ENCODE data around the gene KRTAP16-1. TPM values are rescaled to one million over a fixed set of nuclear protein-coding genes. Genes with fewer than 3 reads are reported as not detected.

The KRTAP16-1 gene
- total and polyA plus RNA-seq, 2 of the 13 experiments (the other 11 are each of a cell fraction or from before 2014, with no cell fraction given) = not detected

- Histone ChIP-seq H3K27me3 (ENCODE audit: control insufficient read depth in 1 of 2, insufficient read depth in 2 of 2, low read length in 2 of 2) (peaks cover 0 to 13% of the 10 kb centered on the region in 2 experiments; a peak in 2 of 5 replicates), H2AFZ (ENCODE audit: low read length) (no peak overlapping the region), H3K36me3 (replicated peaks in 1 of 2; ENCODE audit: control insufficient read depth in 1 of 2, insufficient read depth in 2 of 2, low read length in 2 of 2) (no peaks in the 10 kb centered on the region), H3K4me2 (ENCODE audit: low read depth, low read length) (no peak overlapping the region), H4K20me1 (ENCODE audit: insufficient read depth, low read length) (no peaks in the 10 kb centered on the region), H3K4me1 (ENCODE audit: insufficient read depth, low read length) (no peaks in the 10 kb centered on the region), H3K27ac (ENCODE audit: extremely low read length, insufficient read depth, low read length) (no peak overlapping the region), H3K79me2 (ENCODE audit: insufficient read depth, low read length) (no peaks in the 10 kb centered on the region), H3K9ac (ENCODE audit: insufficient read depth, low read depth, low read length) (no peak overlapping the region), H3K9me3 (ENCODE audit: low read length) (no peaks in the 10 kb centered on the region), H3K4me3 (replicated peaks in 1 of 3; ENCODE audit: insufficient read depth in 1 of 3, low read depth in 2 of 3, low read length in 3 of 3) (no peak overlapping the region)
- ChIA-PET CTCF (ENCODE audit: low intra/inter-chr PET ratio, low total read pairs) (no interaction called here), POLR2A (no interaction called here)
- DNase-seq (ENCODE audit: low spot score) = no peak
- no TSS peak for BruUV-seq (replicated peaks)
- intact Hi-C loops (cut with micrococcal nuclease; ENCODE audit: unreplicated experiment) (no loop called here), in situ Hi-C loops (cut with HindIII; ENCODE audit: extremely low pct_ligation_motif_present, low pct_unique_long_range_greater_than_20kb) (no loop called here)
- FAIRE-seq = no peak
- no peak for TF ChIP-seq CREM (IDR thresholded peaks at IDR 0.05)
- TF ChIP-seq CREM (CRISPR knock-in tag; IDR thresholded peaks at IDR 0.05) = no peak
- TF ChIP-seq HNRNPLL (IDR thresholded peaks at IDR 0.05; ENCODE audit: low read depth, low read length, poor library complexity, severe bottlenecking) = no peak
- TF ChIP-seq ARNT2 (CRISPR knock-in tag; IDR thresholded peaks at IDR 0.05; ENCODE audit: low read depth) = no peak
- TF ChIP-seq PAWR (CRISPR knock-in tag; IDR thresholded peaks at IDR 0.05; ENCODE audit: borderline replicate concordance) = no peak
- no peak for TF ChIP-seq ZNF557 (CRISPR knock-in tag; IDR thresholded peaks at IDR 0.05)
- TF ChIP-seq MLXIP (CRISPR knock-in tag; IDR thresholded peaks at IDR 0.05; ENCODE audit: borderline replicate concordance) = no peak
- no peak for TF ChIP-seq ZNF644 (CRISPR knock-in tag; IDR thresholded peaks at IDR 0.05; ENCODE audit: low read depth)
- TF ChIP-seq ZSCAN25 (CRISPR knock-in tag; IDR thresholded peaks at IDR 0.05) = no peak
- no peak for TF ChIP-seq ZNF432 (CRISPR knock-in tag; IDR thresholded peaks at IDR 0.05; ENCODE audit: borderline replicate concordance)
- TF ChIP-seq MLLT10 (CRISPR knock-in tag; IDR thresholded peaks at IDR 0.05) = no peak
- TF ChIP-seq PAF1 (CRISPR knock-in tag; IDR thresholded peaks at IDR 0.05) = no peak
- no peak for TF ChIP-seq KDM4B (CRISPR knock-in tag; IDR thresholded peaks at IDR 0.05)
- no peak for TF ChIP-seq ZNF710 (CRISPR knock-in tag; IDR thresholded peaks at IDR 0.05; ENCODE audit: borderline replicate concordance)
- TF ChIP-seq ASH2L (IDR thresholded peaks at IDR 0.05; ENCODE audit: insufficient read length, low read depth, low read length) = no peak
- TF ChIP-seq SNAPC5 (CRISPR knock-in tag; IDR thresholded peaks at IDR 0.05; ENCODE audit: borderline replicate concordance) = no peak
- TF ChIP-seq GLI4 (CRISPR knock-in tag; IDR thresholded peaks at IDR 0.05; ENCODE audit: borderline replicate concordance) = no peak
- TF ChIP-seq TBX3 (IDR thresholded peaks at IDR 0.05; ENCODE audit: borderline replicate concordance) = no peak
- no peak for TF ChIP-seq ZNF296 (CRISPR knock-in tag; conservative IDR thresholded peaks at IDR 0.05)
- no peak for TF ChIP-seq TOE1 (CRISPR knock-in tag; IDR thresholded peaks at IDR 0.05)
- WGBS (ENCODE audit: low lambda C conversion rate) = 3% methylated on average over 2 of the region's 2 CpGs
- ATAC-seq = no peak
Measured at GRCh38 chr17:41332239-41332638, 23.1 kb upstream of the KRTAP16-1 start.

Data from HepG2 (cell line).